Measurements from ENCODE around the gene C1QL1.

C1QL1 gene

GRCh38 chr17:44910231-44911106 is 57.6 kb downstream of the C1QL1 start:
- Histone ChIP-seq H2AFZ (ENCODE audit: low read length) (0 out of 2 replicates have a peak overlapping the region, but pooled peaks have one; percentile 45), H3K79me2 (ENCODE audit: low read length) (no peaks in the 10 kb centered on the region), H3F3A (ENCODE audit: insufficient read depth, low read length) (no peaks in the 10 kb centered on the region), H3K9ac (ENCODE audit: low read length) (no peak overlapping the region), H3K4me1 (ENCODE audit: low read length) (no peaks in the 10 kb centered on the region), H3K27ac (ENCODE audit: low read length) (no peak overlapping the region), H4K20me1 (ENCODE audit: insufficient read depth, low read length) (no peaks in the 10 kb centered on the region), H3K36me3 (replicated peaks; ENCODE audit: insufficient read depth, low read length) (no peaks in the 10 kb centered on the region), H3K9me3 (replicated peaks; ENCODE audit: insufficient read depth, low read length) (no peaks in the 10 kb centered on the region), H3K4me3 (ENCODE audit: low read length) (no peak overlapping the region), H3K27me3 (replicated peaks; ENCODE audit: insufficient read depth, low read length) (peaks cover 42% of the 10 kb centered on the region), H3K4me2 (ENCODE audit: low read depth, low read length) (no peak overlapping the region), H3K9me2 (replicated peaks; ENCODE audit: insufficient read depth, low read length) (no peaks in the 10 kb centered on the region)
- TF ChIP-seq CTCF (IDR thresholded peaks at IDR 0.05; ENCODE audit: low read length): no peak
- TF ChIP-seq EZH2phosphoT487 (IDR thresholded peaks at IDR 0.05; ENCODE audit: low read length): no peak
- no peak for TF ChIP-seq EZH2 (optimal IDR thresholded peaks at IDR 0.05; ENCODE audit: low read depth, low read length)
- no peak for DNase-seq
